Endothelial cell of umbilical vein (primary cell): Measurements from ENCODE around the gene DSCAML1. TPM values are rescaled to one million over a fixed set of nuclear protein-coding genes. Genes with fewer than 3 reads are reported as not detected.

Experiments
- BruUV-seq: library from RNA; stranded (reverse); fragments of 400-500 nt; replicated peaks from 2 replicates; lab custom pipeline; 2021; lab: Mats Ljungman, UMichigan
- CTCF ChIA-PET: fragments of 300-600, 350-600 bp; sonication (Branson Sonifier 250); formaldehyde crosslinking; loops from one replicate; lab custom pipeline; 2021; ENCODE audit warnings: antibody characterized with exemption, inconsistent platforms; lab: Charles Lee
- POLR2A ChIA-PET: fragments of 300-600, 350-600 bp; sonication (Branson Sonifier 250); formaldehyde crosslinking; loops from one replicate; lab custom pipeline; 2021; ENCODE audit warnings: antibody characterized with exemption, inconsistent platforms; lab: Charles Lee
- DNase-seq: peaks from one replicate; pipeline ENCODE4 v3.0.0-alpha.2; 2011; ENCODE audit warnings: low read depth, low spot score
- FAIRE-seq: peaks from 2 replicates; lab custom pipeline; 2011; peaks lifted over from hg19 to GRCh38; lab: Jason Lieb, UNC
- H2AFZ ChIP-seq: 2 replicates; pipeline ENCODE4 v1.6.0; 2012; ENCODE audit warnings: low read depth, low read length, control low read depth, inconsistent platforms
- H3K27ac ChIP-seq: 2 replicates; pipeline ENCODE4 v1.5.1; 2011; ENCODE audit warnings: low read depth, mild to moderate bottlenecking, control low read depth, low read length, moderate library complexity; ENCODE audit not compliant: insufficient read depth
- H3K27me3 ChIP-seq, 2 experiments: 2 replicates each; pipeline versions ENCODE4 v1.6.0 to v1.6.1; 2011; ENCODE audit warnings: low read length in 2 of 2, mixed read lengths in 1 of 2; ENCODE audit not compliant: control insufficient read depth in 2 of 2, insufficient read depth in 2 of 2
- H3K36me3 ChIP-seq, 2 experiments: 2 replicates in 1 of 2; 3 replicates in 1 of 2; pipeline ENCODE4 v1.5.1; 2011; ENCODE audit warnings: low read length in 2 of 2, mild to moderate bottlenecking in 1 of 2, moderate library complexity in 1 of 2; ENCODE audit not compliant: control insufficient read depth in 2 of 2, insufficient read depth in 2 of 2; ENCODE audit errors: extremely low read depth in 1 of 2
- H3K4me1 ChIP-seq: 3 replicates; pipeline ENCODE4 v1.5.1; 2011; ENCODE audit warnings: mild to moderate bottlenecking, low read length; ENCODE audit not compliant: control insufficient read depth, insufficient read depth; ENCODE audit errors: extremely low read depth
- H3K4me2 ChIP-seq: 2 replicates; pipeline ENCODE4 v1.6.1; 2011; ENCODE audit warnings: low read length, control low read depth, mixed read lengths; ENCODE audit not compliant: insufficient read depth
- H3K4me3 ChIP-seq, 3 experiments: fragments of 200-600 bp in 1 of 3; sonication (generic), shearing (Covaris generic) in 1 of 3; replicated peaks in 1 of 3; 2 replicates each; pipeline ENCODE4 v1.5.1; 2011 to 2016; ENCODE audit warnings: control low read depth in 3 of 3, low read length in 3 of 3, mild to moderate bottlenecking in 2 of 3, inconsistent platforms in 1 of 3, low read depth in 1 of 3, moderate library complexity in 1 of 3; ENCODE audit not compliant: insufficient read depth in 1 of 3
- H3K79me2 ChIP-seq: 2 replicates; pipeline ENCODE4 v1.6.0; 2012; ENCODE audit warnings: low read length, inconsistent platforms; ENCODE audit not compliant: control insufficient read depth, insufficient read depth
- H3K9ac ChIP-seq: replicated peaks from 2 replicates; pipeline ENCODE3; 2011; ENCODE audit warnings: low read length, control low read depth; ENCODE audit not compliant: insufficient read depth; ENCODE audit errors: extremely low read depth
- H3K9me1 ChIP-seq: replicated peaks from 3 replicates; pipeline ENCODE4 v1.6.0; 2011; ENCODE audit warnings: mild to moderate bottlenecking, low read length; ENCODE audit not compliant: control insufficient read depth, insufficient read depth; ENCODE audit errors: extremely low read depth
- H3K9me3 ChIP-seq: replicated peaks from 2 replicates; pipeline ENCODE4 v1.5.1; 2012; ENCODE audit warnings: low read length, inconsistent platforms; ENCODE audit not compliant: control insufficient read depth, insufficient read depth
- H4K20me1 ChIP-seq: replicated peaks from 2 replicates; pipeline ENCODE3; 2011; ENCODE audit warnings: mild to moderate bottlenecking, low read length; ENCODE audit not compliant: control insufficient read depth, insufficient read depth; ENCODE audit errors: extremely low read depth
- CTCF ChIP-seq, 2 donors: IDR thresholded peaks; 1 replicate in 1 of 2; 2 replicates in 1 of 2; pipeline ENCODE4 v1.5.1; 2011; ENCODE audit warnings: low read length in 2 of 2, mild to moderate bottlenecking in 2 of 2, moderate library complexity in 2 of 2, control low read depth in 1 of 2, inconsistent platforms in 1 of 2, low read depth in 1 of 2; ENCODE audit not compliant: insufficient read depth in 1 of 2; ENCODE audit errors: extremely low read depth in 1 of 2
- EZH2 ChIP-seq: IDR thresholded peaks from 2 replicates; pipeline ENCODE4 v1.6.1; 2012; ENCODE audit warnings: borderline replicate concordance, low read depth, mild to moderate bottlenecking, moderate library complexity, low read length, inconsistent platforms; ENCODE audit not compliant: severe bottlenecking
- FOS ChIP-seq: IDR thresholded peaks from 2 replicates; pipeline ENCODE4 v1.6.1; 2011; ENCODE audit warnings: mild to moderate bottlenecking, low read length, moderate library complexity, borderline replicate concordance; ENCODE audit not compliant: insufficient read depth
- GATA2 ChIP-seq: IDR thresholded peaks from 2 replicates; pipeline ENCODE4 v1.7.0; 2011; ENCODE audit warnings: low read depth, mild to moderate bottlenecking, moderate library complexity, mixed read lengths, low read length; ENCODE audit not compliant: insufficient read length, insufficient read depth
- JUN ChIP-seq: IDR thresholded peaks from 2 replicates; pipeline ENCODE4 v1.6.1; 2011; ENCODE audit warnings: borderline replicate concordance, low read depth; ENCODE audit not compliant: insufficient read length, insufficient read depth
- MAX ChIP-seq: IDR thresholded peaks from 2 replicates; pipeline ENCODE4 v1.6.1; 2011; ENCODE audit not compliant: insufficient read depth, insufficient read length
- MYC ChIP-seq: IDR thresholded peaks from one replicate; pipeline ENCODE4 v1.6.1; 2011; ENCODE audit warnings: mild to moderate bottlenecking, low read depth, low read length
- POLR2A ChIP-seq: IDR thresholded peaks from 2 replicates; pipeline ENCODE4 v1.6.1; 2012; ENCODE audit warnings: low read depth, mild to moderate bottlenecking, control low read depth, low read length
- POLR2AphosphoS5 ChIP-seq: IDR thresholded peaks from 2 replicates; pipeline ENCODE4 v1.6.1; 2012; ENCODE audit warnings: low read depth, mild to moderate bottlenecking, control low read depth, low read length, moderate library complexity; ENCODE audit not compliant: insufficient read depth
- dilution Hi-C: fragments of 300-500 bp; cut with MboI; formaldehyde crosslinking; loops from one replicate; pipeline ENCODE4 v1.15.0; 2019; ENCODE audit warnings: low sequenced_read_pairs; ENCODE audit not compliant: extremely low pct_ligation_motif_present
- intact Hi-C: fragments of 100-400 bp; cut with micrococcal nuclease; formaldehyde crosslinking; loops from one replicate; pipeline ENCODE4 v1.10.0; 2022
- polyA plus RNA-seq, 4 experiments: library from polyadenylated mRNA; depleted of rRNA in 3 of 4; stranded (reverse) in 3 of 4; unstranded in 1 of 4; fragments of >200 nt; gene quantifications; 2 replicates each; pipeline versions ENCODE4 v1.2.1 to v1.2.3, GENCODE V29; 2011 to 2012; ENCODE audit warnings: missing spikeins in 1 of 4
- total RNA-seq: library from RNA; stranded (reverse); gene quantifications from 2 replicates; pipeline ENCODE4 v1.2.3, GENCODE V29; 2021

Gene DSCAML1
- total and polyA plus RNA-seq, 2 donors (not counting 3 experiments of a cell fraction or from before 2014, with no cell fraction given): not detected

- DNase-seq (no peak), FAIRE-seq (no peak)
- Histone ChIP-seq H3K4me3 (no peak overlapping the region), H3K9ac (no peak overlapping the region), H4K20me1 (no peaks in the 10 kb centered on the region), H3K36me3 (no peaks in the 10 kb centered on the region), H3K9me3 (no peaks in the 10 kb centered on the region), H3K27ac (no peak overlapping the region), H3K4me2 (no peak overlapping the region), H3K9me1 (no peaks in the 10 kb centered on the region), H3K79me2 (no peaks in the 10 kb centered on the region), H3K4me1 (no peaks in the 10 kb centered on the region), H3K27me3 (no peaks in the 10 kb centered on the region), H2AFZ (no peak overlapping the region)
- ChIA-PET CTCF (no interaction called here), POLR2A (no interaction called here)
- BruUV-seq: no TSS peak
- dilution Hi-C loops: no loop called here
- TF ChIP-seq GATA2: no peak
- no peak for TF ChIP-seq POLR2AphosphoS5
- no peak for TF ChIP-seq CTCF (IDR thresholded peaks at IDR 0.05; ENCODE audit: extremely low read depth in 1 of 2, insufficient read depth in 1 of 2, low read depth in 1 of 2, low read length in 2 of 2)
- TF ChIP-seq MYC: no peak
- no peak for TF ChIP-seq POLR2A
- TF ChIP-seq JUN: no peak
- TF ChIP-seq MAX: no peak
- no peak for TF ChIP-seq FOS
- TF ChIP-seq EZH2: no peak
- intact Hi-C loops: no loop called here
Measured at GRCh38 chr11:117679461-117679860, 117.6 kb downstream of the DSCAML1 start.
